NT2/D1 (cell line): ENCODE data around the gene TMEM253.
A peak's percentile ranks its signal among the peaks of the same experiment; 100 is the strongest.

Experiments
- DNase-seq: peaks from one replicate; pipeline ENCODE4 v3.0.0-alpha.2; 2011; ENCODE audit warnings: low read depth, low spot score
- H3K27me3 ChIP-seq: 2 replicates; pipeline ENCODE4 v1.6.0; 2011; ENCODE audit warnings: mild to moderate bottlenecking; ENCODE audit not compliant: insufficient read length, insufficient read depth
- H3K36me3 ChIP-seq: 2 replicates; pipeline ENCODE4 v1.6.1; 2011; ENCODE audit warnings: mild to moderate bottlenecking, low read length, mixed read lengths; ENCODE audit not compliant: insufficient read depth, insufficient read length
- H3K4me1 ChIP-seq: 2 replicates; pipeline ENCODE4 v1.5.1; 2011; ENCODE audit not compliant: insufficient read depth, insufficient read length
- H3K4me3 ChIP-seq: 2 replicates; pipeline ENCODE4 v1.5.1; 2011; ENCODE audit warnings: low read depth; ENCODE audit not compliant: insufficient read length
- H3K9ac ChIP-seq: 2 replicates; pipeline ENCODE4 v1.6.0; 2011; ENCODE audit warnings: low read depth; ENCODE audit not compliant: insufficient read length
- H3K9me3 ChIP-seq: 2 replicates; pipeline ENCODE4 v1.5.1; 2011; ENCODE audit warnings: mild to moderate bottlenecking, low read length; ENCODE audit not compliant: insufficient read depth
- SUZ12 ChIP-seq: IDR thresholded peaks from 2 replicates; pipeline ENCODE4 v1.6.1; 2011; ENCODE audit not compliant: insufficient read length, insufficient read depth; ENCODE audit errors: extremely low read depth
- YY1 ChIP-seq: IDR thresholded peaks from 2 replicates; pipeline ENCODE4 v1.6.1; 2011; ENCODE audit not compliant: insufficient read length, insufficient read depth
- ZNF274 ChIP-seq: IDR thresholded peaks from 2 replicates; pipeline ENCODE4 v1.6.1; 2011; ENCODE audit warnings: mild to moderate bottlenecking, low read depth, low read length

The TMEM253 gene

GRCh38 chr14:21068521-21069387 is 32.1 kb upstream of the TMEM253 start:
- Histone ChIP-seq H3K9me3 (no peaks in the 10 kb centered on the region), H3K4me3 (peak overlapping the region; percentile 23), H3K4me1 (peaks cover 3% of the 10 kb centered on the region), H3K27me3 (no peaks in the 10 kb centered on the region), H3K9ac (peak overlapping the region; percentile 88), H3K36me3 (peaks cover 13% of the 10 kb centered on the region)
- DNase-seq, result no peak
- no peak for TF ChIP-seq SUZ12
- TF ChIP-seq ZNF274, result no peak
- TF ChIP-seq YY1, result no peak

GRCh38 chr14:21069388-21070082 is 31.3 kb upstream of the TMEM253 start:
- Histone ChIP-seq H3K4me1 (peaks cover 3% of the 10 kb centered on the region), H3K36me3 (peaks cover 20% of the 10 kb centered on the region), H3K9ac (peak overlapping the region; percentile 88), H3K9me3 (no peaks in the 10 kb centered on the region), H3K4me3 (peak overlapping the region; percentile 23), H3K27me3 (no peaks in the 10 kb centered on the region)
- TF ChIP-seq SUZ12 (no peak), ZNF274 (no peak), YY1 (no peak)
- DNase-seq, result no peak

- peaks cover 3% of the 10 kb centered on the region for H3K4me1 ChIP-seq
- no peaks in the 10 kb centered on the region for H3K27me3 ChIP-seq
- peak within 1 kb of the TSS; percentile 92 for H3K9ac ChIP-seq
- peaks cover 27% of the 10 kb centered on the region for H3K36me3 ChIP-seq
- peak within 1 kb of the TSS; percentile 63 for H3K4me3 ChIP-seq
- DNase-seq, result no peak
- TF ChIP-seq YY1 (no peak), SUZ12 (no peak), ZNF274 (no peak)
- no peaks in the 10 kb centered on the region for H3K9me3 ChIP-seq
These were observed 30.7 kb upstream of the TMEM253 start, which contains the start of gene ARHGEF40 for GRCh38 chr14:21070083-21070609. ARHGEF40 (plus strand) TSS chr14:21070304; CDS start chr14:21070397, 93 bp downstream.

GRCh38 chr14:21070610-21071224 is 30.1 kb upstream of the TMEM253 start:
- TF ChIP-seq ZNF274 (no peak), YY1 (no peak), SUZ12 (no peak)
- Histone ChIP-seq H3K4me3 (peak overlapping the region; percentile 63), H3K9ac (peak overlapping the region; percentile 92), H3K9me3 (no peaks in the 10 kb centered on the region), H3K4me1 (peaks cover 3% of the 10 kb centered on the region), H3K27me3 (no peaks in the 10 kb centered on the region), H3K36me3 (peaks cover 32% of the 10 kb centered on the region)
- DNase-seq, result no peak

GRCh38 chr14:21071225-21072030 is 29.4 kb upstream of the TMEM253 start:
- Histone ChIP-seq H3K4me1 (peaks cover 3% of the 10 kb centered on the region), H3K27me3 (no peaks in the 10 kb centered on the region), H3K9ac (peak overlapping the region; percentile 92), H3K4me3 (peak overlapping the region; percentile 63), H3K9me3 (no peaks in the 10 kb centered on the region), H3K36me3 (peaks cover 39% of the 10 kb centered on the region)
- TF ChIP-seq YY1 (no peak), ZNF274 (no peak), SUZ12 (no peak)
- peak; percentile 76 for DNase-seq

- Histone ChIP-seq H3K9me3 (no peaks in the 10 kb centered on the region), H3K36me3 (peaks cover 46% of the 10 kb centered on the region), H3K27me3 (no peaks in the 10 kb centered on the region), H3K4me1 (peaks cover 3% of the 10 kb centered on the region), H3K4me3 (peak overlapping the region; percentile 63), H3K9ac (peak overlapping the region; percentile 72)
- DNase-seq, result no peak
- TF ChIP-seq YY1 (no peak), ZNF274 (no peak), SUZ12 (no peak)
These were observed 28.8 kb upstream of the TMEM253 start for GRCh38 chr14:21072031-21072473.
